Measurements from ENCODE around the gene TMEM82.
A peak's percentile ranks its signal among the peaks of the same experiment; 100 is the strongest.

TMEM82 gene

DNA sequence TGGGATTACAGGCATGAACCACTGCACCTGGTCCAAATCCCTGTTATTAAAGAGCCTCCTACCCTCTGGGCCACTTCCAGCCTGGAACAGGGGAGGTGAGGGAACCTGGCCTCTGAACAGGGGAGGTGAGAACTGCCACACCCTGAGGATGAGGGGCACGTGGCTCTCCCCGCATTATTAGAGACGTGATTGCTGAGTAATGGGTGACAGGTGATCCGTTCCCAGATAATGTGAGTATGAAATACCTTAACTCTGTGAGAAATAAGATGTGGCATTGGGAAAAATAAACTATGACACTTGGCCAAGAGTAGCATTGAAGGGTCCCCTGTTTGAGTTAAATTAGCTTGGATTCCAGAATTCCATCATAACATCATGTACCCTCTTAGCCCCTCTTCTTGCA is 19.9 kb upstream of the TMEM82 start:
- no peak for DNase-seq

DNA sequence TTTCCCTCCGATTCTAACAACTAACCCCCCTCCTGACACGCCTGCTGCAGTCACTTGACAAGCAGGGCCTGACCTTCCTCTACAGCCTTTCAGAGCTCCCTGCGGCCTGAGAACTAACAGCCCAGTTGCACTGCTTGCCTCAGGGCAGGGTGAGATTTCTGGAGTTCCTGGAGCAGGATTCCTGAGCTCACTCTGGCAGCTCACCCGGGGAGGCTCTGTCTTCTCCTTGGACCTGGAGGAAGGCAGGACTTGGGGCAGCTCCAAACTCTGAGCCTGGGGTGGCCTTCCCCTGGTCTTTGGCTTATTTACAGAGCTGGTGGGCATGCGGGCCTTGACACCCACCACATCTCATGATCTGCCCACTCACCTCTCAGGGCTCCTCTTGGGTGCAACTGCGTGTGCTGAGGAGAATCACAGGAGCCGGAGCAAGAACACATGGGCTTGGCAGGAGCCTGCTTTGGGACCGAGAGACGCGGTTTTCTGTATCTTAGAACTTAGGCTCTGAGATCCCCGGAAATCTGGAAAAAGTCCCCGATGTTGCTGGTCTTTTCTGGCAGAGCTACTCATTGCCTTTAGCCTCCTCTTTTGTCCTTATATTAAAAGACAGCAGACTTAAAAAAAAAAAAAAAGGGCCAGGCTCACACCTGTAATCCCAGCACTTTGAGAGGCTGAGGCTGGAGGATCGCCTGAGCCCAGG is 19.3 kb upstream of the TMEM82 start:
- no peak for DNase-seq

DNA sequence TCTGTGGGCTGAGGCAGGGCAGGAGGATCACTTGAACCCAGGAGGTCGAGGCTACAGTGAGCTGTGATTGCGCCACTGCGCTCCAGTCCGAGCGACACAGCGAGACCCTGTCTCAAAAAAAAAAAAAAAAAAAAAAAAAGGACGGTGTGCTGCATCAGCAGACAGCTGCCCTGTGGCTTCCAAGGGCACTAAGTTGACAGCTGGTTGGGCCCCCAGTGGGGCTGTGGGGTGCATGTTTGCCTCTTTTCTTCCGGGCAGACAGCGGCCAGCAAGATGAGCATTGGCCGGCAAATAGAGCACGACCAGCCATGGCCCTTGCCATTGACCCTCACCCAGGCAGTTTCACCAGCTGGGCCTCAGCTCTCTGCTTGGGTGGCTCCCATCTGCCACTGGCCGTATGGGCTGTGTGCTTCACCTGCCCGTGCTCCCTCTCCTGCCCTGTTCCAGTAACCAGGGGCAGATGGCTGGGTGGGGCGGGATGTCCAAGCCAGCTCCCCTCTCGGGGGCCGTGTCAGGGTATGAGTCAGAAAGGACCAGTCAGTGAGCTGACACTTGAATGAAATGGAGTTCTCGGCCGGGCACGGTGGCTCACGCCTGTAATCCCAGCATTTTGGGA is 18.6 kb upstream of the TMEM82 start:
- DNase-seq: no peak

DNA sequence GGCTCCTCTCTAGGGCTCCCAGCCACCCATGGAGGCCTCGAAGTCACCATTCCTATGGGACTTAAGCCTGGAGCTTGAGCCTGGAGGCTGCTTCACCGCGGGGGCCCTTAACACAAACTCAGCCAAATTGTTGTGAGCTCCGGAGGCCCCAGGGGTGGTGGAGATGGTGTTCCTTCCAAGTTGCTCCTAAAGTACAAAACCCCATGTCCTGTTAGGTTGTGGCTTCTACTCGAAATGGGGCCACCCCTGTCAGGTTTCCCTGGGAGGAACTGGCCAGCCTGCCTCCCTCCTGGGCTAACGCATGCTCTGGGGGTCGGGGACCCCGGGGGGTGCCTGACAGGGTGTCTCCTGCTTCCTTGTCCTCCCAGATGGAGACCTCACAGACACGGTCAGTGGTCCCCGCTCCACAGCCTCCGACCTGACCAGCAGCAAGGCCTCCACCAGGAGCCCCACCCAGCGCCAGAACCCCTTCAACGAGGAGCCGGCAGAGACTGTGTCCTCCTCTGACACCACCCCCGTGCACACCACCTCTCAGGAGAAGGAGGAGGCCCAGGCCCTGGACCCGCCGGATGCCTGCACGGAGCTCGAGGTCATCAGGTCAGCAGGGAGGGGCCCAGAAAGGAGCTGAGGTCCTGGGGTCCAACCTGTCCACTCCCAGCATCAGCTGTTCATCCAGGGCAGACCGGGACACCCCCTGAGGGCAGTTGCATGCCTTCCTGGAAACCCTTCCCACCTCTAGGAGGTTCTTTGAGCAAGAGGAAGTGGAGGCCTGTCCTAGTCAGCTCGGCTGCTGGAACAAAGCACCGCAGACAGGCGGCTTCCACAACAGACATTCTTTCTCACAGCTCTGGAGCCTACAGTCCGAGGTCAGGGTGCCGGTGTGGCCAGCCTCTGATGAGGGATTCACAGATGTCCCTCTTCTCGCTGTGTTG is 17.1 kb upstream of the TMEM82 start:
- DNase-seq: no peak

- no peak for DNase-seq
These were observed 15.8 kb upstream of the TMEM82 start for GRCh38 chr1:15726508-15726907.

GRCh38 chr1:15727021-15727420 is 15.3 kb upstream of the TMEM82 start:
- no peak for DNase-seq

GRCh38 chr1:15727424-15727823 is 14.9 kb upstream of the TMEM82 start:
- DNase-seq: no peak

- DNase-seq: no peak
These were observed 14.3 kb upstream of the TMEM82 start for GRCh38 chr1:15727866-15728534.

GRCh38 chr1:15728937-15729657 is 13.2 kb upstream of the TMEM82 start:
- no peak for DNase-seq

DNA sequence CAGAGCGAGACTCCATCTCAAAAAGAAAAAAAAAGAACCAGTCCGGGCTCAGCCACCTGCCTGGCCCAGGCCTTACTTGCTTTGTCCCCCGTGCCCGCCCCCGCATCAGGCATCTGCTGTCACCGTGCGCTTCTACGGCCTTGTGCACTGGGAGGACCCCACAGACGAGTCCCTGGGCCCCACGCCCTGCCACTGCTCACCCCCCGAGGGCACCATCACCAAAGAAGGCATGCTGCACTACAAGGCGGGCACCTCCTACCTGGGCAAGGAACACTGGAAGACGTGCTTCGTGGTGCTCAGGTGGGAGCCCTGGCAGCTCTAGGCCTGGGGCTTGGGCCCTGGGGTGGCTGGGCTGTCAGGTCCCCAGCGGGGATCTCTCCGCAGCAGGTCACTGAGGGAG is 11.9 kb upstream of the TMEM82 start:
- DNase-seq: no peak

DNA sequence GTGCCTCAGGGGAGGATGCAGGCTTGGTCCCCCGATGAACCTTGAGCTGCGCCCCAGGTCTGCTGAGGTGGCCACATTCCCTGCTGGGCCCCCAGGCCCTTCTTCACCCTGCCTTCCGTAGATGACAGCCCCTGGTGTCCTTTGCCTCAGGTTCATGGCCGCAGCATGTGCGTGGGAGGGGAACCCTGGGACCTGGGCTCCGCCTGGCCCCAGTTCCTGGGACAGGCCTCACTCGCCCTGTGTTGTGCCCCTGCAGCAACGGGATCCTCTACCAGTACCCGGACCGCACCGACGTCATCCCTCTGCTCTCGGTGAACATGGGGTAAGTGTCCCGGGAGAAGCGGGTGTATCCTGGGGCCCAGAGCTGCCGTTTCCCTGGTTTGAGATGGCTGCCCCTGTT is 11.4 kb upstream of the TMEM82 start:
- no peak for DNase-seq

GRCh38 chr1:15731735-15732685 is 10.3 kb upstream of the TMEM82 start:
- no peak for DNase-seq

DNA sequence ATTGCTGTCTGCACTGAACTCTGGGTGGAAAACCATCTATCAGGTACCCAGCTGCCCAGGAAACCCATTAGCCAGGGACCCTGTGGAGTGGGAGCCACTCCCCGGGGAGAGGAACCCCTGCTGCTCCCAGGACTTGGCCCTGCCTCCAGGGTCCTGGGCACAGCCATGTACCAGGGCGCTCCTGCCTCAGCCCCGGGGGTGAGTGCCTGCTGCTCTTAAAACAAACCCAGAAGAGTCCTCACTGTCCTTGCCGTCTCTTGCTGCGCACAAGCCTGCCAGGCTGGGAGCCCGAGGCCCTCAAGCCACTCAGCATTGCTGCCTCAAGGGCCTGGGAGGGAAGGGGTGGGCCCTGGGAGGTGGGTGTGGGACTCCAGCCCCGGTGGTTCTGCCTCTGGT is 9.6 kb upstream of the TMEM82 start:
- DNase-seq: no peak

DNA sequence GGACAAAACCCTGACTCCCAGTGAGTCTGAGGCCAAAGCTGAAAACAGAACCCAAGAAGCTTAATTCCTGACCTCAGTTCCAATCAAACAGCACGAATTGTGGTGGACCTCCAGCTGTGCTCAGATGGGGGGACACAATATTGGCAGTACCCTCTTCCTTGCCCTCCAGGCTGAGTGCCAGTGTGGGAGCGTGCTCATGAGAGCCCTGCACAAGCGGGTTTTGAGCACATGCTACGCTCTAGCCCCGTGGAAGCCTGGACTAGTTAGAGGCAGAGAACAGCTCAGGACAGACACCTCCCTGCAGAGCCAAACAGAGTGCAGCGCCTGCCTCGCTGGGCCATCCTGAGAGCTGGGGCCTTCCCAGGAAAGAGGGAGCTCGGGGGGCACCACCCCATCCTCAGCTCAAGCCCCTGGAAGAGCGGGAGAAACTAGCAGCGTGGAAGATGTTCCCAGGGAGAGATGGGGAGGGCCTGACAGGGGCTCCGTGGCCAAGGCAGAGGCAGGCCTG is 9.0 kb upstream of the TMEM82 start:
- DNase-seq: no peak

GRCh38 chr1:15733726-15734226 is 8.5 kb upstream of the TMEM82 start:
- DNase-seq: no peak

DNA sequence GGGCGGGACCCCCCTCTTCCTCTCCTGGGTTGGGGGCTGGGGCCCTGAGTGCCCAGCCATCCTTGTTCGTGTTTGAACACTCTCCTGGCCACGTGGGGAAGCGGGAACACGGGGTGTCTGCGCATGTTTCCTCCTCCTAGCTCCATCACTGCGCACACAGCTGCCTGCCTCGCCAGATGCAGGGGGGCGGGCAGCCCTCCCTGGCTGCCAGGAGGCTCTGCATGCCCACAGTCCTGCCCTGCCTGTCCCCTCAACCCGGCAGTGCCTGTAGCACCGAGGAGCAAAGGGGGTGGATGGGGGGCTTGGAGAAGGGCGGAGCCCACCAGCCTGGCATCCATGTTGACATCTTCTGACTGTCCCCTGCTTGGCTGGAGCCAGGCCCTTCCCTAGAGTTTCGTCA is 8.0 kb upstream of the TMEM82 start:
- DNase-seq: no peak

GRCh38 chr1:15734901-15735300 is 7.4 kb upstream of the TMEM82 start:
- DNase-seq: no peak

GRCh38 chr1:15735304-15736037 is 6.8 kb upstream of the TMEM82 start:
- DNase-seq: no peak

DNA sequence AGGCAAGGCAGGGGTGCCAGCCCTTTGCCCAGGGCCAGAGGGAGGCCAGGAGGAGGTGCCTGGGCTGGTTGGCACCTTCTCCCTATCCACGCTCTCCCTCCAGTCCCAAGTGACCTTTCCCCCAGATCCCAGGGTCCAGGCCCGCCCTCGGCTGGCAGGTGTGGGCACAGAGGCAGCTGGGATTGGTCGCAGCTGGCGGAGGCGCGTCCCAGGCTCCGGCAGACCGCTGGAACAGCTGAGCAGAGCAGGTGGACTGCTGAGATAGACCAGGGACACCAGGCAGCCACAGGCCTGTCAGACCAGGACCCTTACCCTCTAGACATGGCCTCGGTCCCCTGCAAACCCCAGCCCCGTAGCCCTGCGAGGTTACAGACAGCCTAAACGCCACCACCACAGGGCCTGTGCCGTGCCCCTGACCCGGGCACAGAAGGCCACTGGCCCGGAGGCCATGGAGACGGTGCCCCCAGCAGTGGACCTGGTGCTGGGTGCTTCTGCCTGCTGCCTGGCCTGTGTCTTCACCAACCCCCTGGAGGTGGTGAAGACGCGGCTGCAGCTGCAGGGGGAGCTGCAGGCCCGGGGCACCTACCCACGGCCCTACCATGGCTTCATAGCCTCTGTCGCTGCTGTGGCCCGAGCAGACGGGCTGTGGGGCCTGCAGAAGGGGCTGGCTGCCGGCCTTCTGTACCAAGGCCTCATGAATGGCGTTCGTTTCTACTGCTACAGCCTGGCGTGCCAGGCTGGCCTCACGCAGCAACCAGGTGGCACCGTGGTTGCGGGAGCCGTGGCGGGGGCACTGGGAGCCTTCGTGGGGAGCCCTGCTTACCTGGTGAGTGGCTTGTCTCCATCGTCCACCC is 6.0 kb upstream of the TMEM82 start, which contains the start of gene SLC25A34:
Gene SLC25A34, plus strand, starts transcription at position 221 of the 854 bp plus-strand sequence. Its CDS starts 228 bp downstream, at position 449.
- peak; percentile 73 for DNase-seq

Measured in right forelimb (tissue), 1 donor.